Immature natural killer cell (primary cell): ENCODE results near the gene BTG1. TPM values are rescaled to one million over a fixed set of nuclear protein-coding genes. Genes with fewer than 3 reads are reported as not detected.
A peak's percentile ranks its signal among the peaks of the same experiment; 100 is the strongest.

Experiments used
- DNase-seq, 3 donors: peaks; one replicate each; pipeline ENCODE4 v3.0.0; 2022; ENCODE audit warnings: mixed read lengths in 1 of 3
- H3K27ac Mint-ChIP-seq, 6 donors: one replicate each; pipeline ENCODE4 v1.8.0; 2020; ENCODE audit warnings: mixed read lengths in 6 of 6, mild to moderate bottlenecking in 5 of 6, inconsistent platforms in 4 of 6, moderate library complexity in 3 of 6
- H3K27me3 Mint-ChIP-seq, 3 donors: one replicate each; pipeline ENCODE4 v1.8.0; 2020 to 2021; ENCODE audit warnings: low read depth in 3 of 3, mild to moderate bottlenecking in 3 of 3, mixed read lengths in 3 of 3, moderate library complexity in 3 of 3, inconsistent platforms in 1 of 3
- H3K36me3 Mint-ChIP-seq, 3 donors: one replicate each; pipeline ENCODE4 v1.8.0; 2020; ENCODE audit warnings: mixed read lengths in 3 of 3, inconsistent platforms in 2 of 3, mild to moderate bottlenecking in 2 of 3
- H3K4me1 Mint-ChIP-seq, 2 donors: one replicate each; pipeline ENCODE4 v1.8.0; 2020; ENCODE audit warnings: inconsistent platforms in 2 of 2, mild to moderate bottlenecking in 2 of 2, mixed read lengths in 2 of 2, moderate library complexity in 1 of 2
- H3K4me3 Mint-ChIP-seq, 5 donors: one replicate each; pipeline ENCODE4 v1.8.0; 2020; ENCODE audit warnings: mild to moderate bottlenecking in 5 of 5, mixed read lengths in 5 of 5, inconsistent platforms in 3 of 5, moderate library complexity in 3 of 5
- H3K9me3 Mint-ChIP-seq, 6 donors: one replicate each; pipeline ENCODE4 v1.8.0; 2020; ENCODE audit warnings: mild to moderate bottlenecking in 6 of 6, mixed read lengths in 6 of 6, inconsistent platforms in 4 of 6, moderate library complexity in 3 of 6
- polyA plus RNA-seq, 3 donors: library from polyadenylated mRNA; unstranded; fragments of 300-500 nt; fragmentation: Illumina TruSeq; gene quantifications; one replicate each; pipeline ENCODE4 v1.2.3, GENCODE V29; 2021

Gene BTG1
- polyA plus RNA-seq, 3 donors from 2014 or later: 156 to 489 (median 487) TPM

DNA sequence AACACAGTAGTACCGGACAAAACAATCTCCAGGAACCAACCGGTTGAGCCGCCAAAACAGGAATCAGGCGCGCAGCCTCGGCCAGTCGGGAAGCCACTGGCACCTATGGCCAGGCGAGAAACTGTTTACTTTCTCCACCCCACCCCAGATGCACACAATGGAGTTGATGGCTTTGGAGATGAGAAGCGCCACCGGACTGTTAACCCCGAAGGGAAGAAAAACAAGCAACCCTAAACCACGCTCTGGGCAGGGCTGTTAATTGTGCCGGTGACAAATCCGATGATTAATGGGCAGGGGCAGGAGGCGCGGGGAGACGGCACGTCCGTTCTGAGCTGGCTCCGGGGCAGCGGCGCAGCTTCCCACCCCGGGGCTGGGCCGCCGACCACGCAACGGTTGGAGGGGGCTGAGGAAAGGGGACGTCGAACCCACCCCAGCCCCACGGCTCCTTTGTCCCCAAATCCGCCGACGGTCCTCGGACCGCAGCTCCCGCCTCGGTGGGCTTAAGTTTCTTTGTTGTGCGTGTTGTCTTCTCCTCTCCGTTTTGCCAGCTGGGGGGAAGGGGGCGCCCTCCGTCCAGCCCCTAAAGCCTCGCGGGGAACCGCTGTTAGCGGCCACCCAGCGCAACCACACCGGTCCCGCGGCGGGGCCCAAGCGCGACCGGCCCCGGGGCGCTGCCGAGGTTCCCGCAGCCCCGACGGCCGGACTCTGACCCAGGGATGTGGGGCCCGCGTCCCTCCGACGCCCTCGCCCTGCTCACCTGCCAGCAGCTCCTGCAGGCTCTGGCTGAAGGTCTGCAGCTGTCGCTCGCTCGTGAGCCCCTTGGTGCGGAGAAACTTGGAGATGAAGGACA, 790 bp downstream of the BTG1 start:
- Mint-ChIP-seq H3K9me3 (peaks cover 0 to 6% (median 0%) of the 10 kb centered on the region in 6 donors), H3K27ac (peak overlapping the region; percentile 96 to 100 (median 99)), H3K4me3 (peak overlapping the region; percentile 92 to 100 (median 100)), H3K4me1 (peaks cover 38 to 57% of the 10 kb centered on the region in 2 donors), H3K27me3 (peaks cover 23 to 38% (median 36%) of the 10 kb centered on the region in 3 donors), H3K36me3 (peaks cover 48 to 60% (median 52%) of the 10 kb centered on the region in 3 donors)
- peak; percentile 66 to 80 (median 77) for DNase-seq

DNA sequence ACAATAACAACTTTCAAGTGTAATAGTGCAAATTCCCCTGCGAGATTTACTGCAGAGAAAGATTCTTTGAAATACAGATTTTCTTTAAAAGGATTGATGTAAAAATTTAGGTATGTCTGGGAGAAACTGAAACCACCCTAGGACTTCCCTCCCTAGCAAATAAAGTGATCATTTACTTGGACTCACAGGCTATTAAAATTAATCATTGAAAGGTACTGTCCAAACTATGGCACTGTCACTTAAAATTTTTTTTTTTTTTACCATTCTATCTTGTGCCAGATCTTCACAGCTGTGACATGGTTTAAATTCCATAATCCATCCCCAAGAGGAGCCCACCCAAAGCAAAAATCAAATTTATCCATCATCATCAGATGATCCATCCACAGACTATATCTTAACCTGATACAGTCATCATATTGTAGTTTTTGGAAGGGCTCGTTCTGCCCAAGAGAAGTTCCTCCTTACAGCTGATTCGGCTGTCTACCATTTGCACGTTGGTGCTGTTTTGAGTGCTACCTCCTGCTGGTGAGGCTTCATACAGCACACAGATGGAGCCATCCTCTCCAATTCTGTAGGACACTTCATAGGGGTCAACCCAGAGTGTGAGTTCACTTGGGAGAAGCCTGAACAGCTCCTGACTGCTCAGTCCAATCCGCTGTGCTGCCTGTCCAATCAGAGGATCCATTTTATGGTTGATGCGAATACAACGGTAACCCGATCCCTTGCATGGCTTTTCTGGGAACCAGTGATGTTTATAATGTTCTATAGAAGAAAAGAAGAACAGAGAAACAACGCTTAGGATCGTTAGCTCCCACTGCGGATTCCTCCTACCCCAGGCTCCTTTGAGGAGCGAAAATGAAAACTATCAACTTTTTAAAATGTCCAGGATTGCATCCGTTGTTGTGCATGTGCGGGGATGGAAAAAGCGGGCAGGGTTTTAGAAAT, 1.7 kb downstream of the BTG1 start:
- Mint-ChIP-seq H3K36me3 (peaks cover 53 to 61% (median 54%) of the 10 kb centered on the region in 3 donors), H3K27me3 (peaks cover 23 to 39% (median 36%) of the 10 kb centered on the region in 3 donors), H3K9me3 (peaks cover 0 to 6% (median 0%) of the 10 kb centered on the region in 6 donors), H3K4me1 (peaks cover 45 to 65% of the 10 kb centered on the region in 2 donors), H3K4me3 (peak overlapping the region; percentile 92 to 100 (median 100)), H3K27ac (peak overlapping the region; percentile 96 to 100 (median 99))
- DNase-seq: peak; percentile 68 to 78 (median 71)

DNA sequence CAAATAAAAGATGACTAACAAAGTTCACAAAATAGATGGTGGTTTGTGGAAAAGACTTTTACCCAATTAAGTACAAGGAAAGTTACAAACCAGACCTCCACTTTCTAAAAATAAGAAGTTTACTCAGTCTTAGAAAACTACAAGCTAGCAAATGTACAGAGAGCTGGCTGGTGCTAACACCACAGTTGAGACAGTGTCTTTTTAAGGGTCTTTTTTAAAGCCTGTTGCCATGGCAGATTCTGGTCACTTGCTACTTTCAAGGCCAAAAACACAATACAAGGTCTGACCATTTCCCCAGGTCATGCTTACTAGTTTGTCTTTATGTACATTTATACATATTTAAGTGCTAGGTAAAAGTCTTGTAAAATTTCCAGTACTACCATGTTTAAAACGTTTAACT, 2.4 kb downstream of the BTG1 start:
- Mint-ChIP-seq H3K4me1 (peaks cover 49 to 66% of the 10 kb centered on the region in 2 donors), H3K27me3 (peaks cover 23 to 42% (median 39%) of the 10 kb centered on the region in 3 donors), H3K27ac (peak overlapping the region; percentile 96 to 100 (median 99)), H3K36me3 (peaks cover 50 to 59% (median 52%) of the 10 kb centered on the region in 3 donors), H3K4me3 (peak overlapping the region; percentile 92 to 100 (median 100)), H3K9me3 (peaks cover 0 to 6% (median 0%) of the 10 kb centered on the region in 6 donors)
- no peak for DNase-seq

DNA sequence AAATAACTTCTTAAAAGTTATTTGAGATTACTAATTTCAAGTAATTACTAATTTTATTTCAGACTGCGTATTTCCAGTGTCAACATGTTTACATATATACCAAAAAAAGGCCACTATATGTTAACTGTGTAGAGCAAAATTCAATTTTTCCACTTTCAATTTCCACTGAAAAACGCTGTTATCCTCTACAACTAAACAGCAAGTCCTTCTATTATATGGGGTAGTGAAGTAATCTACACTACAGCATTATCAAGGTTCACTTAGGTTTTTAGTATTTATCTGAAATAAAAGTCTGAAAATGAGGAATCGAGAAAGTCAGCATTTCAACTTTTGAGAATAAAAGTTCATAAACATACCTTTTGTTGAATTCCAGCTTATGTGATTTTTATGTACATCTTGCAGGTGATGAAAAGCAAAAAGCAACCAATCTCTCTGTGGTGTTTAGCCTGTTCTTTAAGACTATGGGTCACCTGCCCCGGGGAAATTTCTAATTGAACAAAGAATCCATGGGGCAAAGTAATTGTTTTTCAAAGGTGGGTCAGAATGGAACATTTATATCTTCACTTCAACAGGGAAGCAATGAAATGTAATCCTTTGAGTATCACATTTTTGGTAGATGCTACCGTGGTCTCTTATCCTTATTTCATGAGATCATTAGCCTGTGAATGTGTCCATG, 3.3 kb downstream of the BTG1 start:
- Mint-ChIP-seq H3K27me3 (peaks cover 23 to 42% (median 39%) of the 10 kb centered on the region in 3 donors), H3K4me3 (peak overlapping the region; percentile 92 to 100 (median 100)), H3K4me1 (peaks cover 54 to 70% of the 10 kb centered on the region in 2 donors), H3K27ac (peak overlapping the region; percentile 96 to 100 (median 99)), H3K9me3 (peaks cover 0 to 6% (median 0%) of the 10 kb centered on the region in 6 donors), H3K36me3 (peaks cover 50 to 63% (median 52%) of the 10 kb centered on the region in 3 donors)
- no peak for DNase-seq

DNA sequence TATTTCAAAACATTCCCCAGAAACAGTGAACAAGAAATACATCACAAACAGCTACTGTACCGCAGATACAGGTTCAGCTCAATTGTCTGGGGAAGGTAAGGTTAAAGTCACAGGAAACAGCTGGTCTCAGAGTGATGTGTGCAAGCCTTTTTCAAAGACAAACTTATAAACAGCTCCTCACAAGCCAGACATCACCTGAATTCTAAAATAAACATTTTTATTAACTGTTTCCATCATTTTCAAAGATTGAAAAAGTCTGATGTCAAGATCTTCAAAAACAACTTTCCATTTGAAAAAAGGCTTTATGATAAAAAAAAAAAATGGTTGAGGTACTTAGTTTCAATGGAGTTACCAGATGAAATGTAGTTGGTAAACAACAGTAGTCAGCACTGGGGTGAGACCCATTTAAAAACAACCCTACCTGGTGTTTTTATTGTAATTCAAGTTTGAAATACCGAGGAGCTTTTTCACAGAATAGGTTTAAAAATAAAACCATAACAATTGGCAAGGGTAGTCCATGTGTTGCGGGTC, 4.0 kb downstream of the BTG1 start:
- peak overlapping the region; percentile 92 to 100 (median 100) for H3K4me3 Mint-ChIP-seq
- peak in 1 of 3 donors; percentile 56 for DNase-seq
- H3K36me3 Mint-ChIP-seq: peaks cover 50 to 63% (median 52%) of the 10 kb centered on the region in 3 donors
- H3K27me3 Mint-ChIP-seq: peaks cover 20 to 42% (median 39%) of the 10 kb centered on the region in 3 donors
- H3K4me1 Mint-ChIP-seq: peaks cover 56 to 70% of the 10 kb centered on the region in 2 donors
- peak overlapping the region; percentile 96 to 100 (median 99) for H3K27ac Mint-ChIP-seq
- H3K9me3 Mint-ChIP-seq: peaks cover 0 to 6% (median 0%) of the 10 kb centered on the region in 6 donors

DNA sequence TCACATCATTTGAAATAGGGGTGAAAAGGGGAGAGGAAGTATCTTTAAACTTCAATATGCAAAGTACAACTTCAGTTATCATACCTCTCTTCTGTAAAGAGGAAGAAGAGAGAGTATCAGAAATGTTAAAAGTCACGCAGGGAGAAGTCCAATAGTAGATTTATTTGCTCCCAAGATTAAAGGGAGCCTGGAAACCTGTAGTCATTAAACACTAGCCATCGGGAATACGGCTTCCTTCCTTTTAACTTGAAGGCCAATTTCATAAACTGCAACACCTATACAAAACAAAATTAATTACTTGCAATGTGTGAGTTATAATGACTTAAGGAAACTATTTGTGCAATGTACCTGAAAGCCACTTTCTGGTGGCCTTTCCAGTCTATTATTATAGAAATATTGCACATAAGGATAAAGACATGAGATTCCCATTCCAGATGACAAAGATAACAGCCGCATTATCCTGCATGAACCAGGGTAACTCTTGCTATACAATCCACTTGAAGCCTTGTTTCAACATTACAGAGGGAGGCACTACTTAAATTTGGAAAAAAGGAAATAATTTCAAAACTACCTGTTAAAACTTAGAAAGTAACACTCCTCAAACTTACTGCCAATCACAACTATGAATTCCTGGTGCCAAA, 4.6 kb downstream of the BTG1 start:
- Mint-ChIP-seq H3K4me3 (peak overlapping the region; percentile 92 to 100 (median 100)), H3K4me1 (peaks cover 57 to 70% of the 10 kb centered on the region in 2 donors), H3K27ac (peak overlapping the region; percentile 96 to 100 (median 99)), H3K36me3 (peaks cover 53 to 70% (median 56%) of the 10 kb centered on the region in 3 donors), H3K9me3 (peaks cover 0 to 6% (median 0%) of the 10 kb centered on the region in 6 donors), H3K27me3 (peaks cover 20 to 41% (median 37%) of the 10 kb centered on the region in 3 donors)
- DNase-seq: no peak

DNA sequence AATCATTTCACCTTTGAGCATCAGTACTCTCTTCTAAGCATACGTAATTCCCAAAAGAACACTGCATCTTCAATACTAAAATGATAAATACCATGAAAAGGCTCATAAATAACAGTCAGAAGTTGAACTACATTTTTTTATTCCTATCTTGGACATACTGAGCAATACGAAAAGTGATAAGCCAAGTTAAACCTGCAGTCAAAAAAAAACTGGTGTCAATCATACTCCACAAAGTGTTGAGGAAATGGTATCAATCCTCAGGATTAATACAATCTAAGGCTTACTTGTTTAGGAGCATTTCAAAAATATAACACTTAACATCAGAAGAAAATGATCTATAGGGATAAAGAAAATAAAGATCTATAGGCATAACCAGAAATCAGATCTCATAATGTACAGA, 5.5 kb downstream of the BTG1 start:
- peaks cover 0 to 4% (median 0%) of the 10 kb centered on the region in 6 donors for H3K9me3 Mint-ChIP-seq
- H3K4me3 Mint-ChIP-seq: peak overlapping the region; percentile 92 to 100 (median 100)
- H3K4me1 Mint-ChIP-seq: peaks cover 64 to 78% of the 10 kb centered on the region in 2 donors
- no peak for DNase-seq
- H3K27me3 Mint-ChIP-seq: peaks cover 14 to 36% (median 28%) of the 10 kb centered on the region in 3 donors
- peaks cover 53 to 69% (median 56%) of the 10 kb centered on the region in 3 donors for H3K36me3 Mint-ChIP-seq
- peak overlapping the region; percentile 87 to 100 (median 98) for H3K27ac Mint-ChIP-seq

DNA sequence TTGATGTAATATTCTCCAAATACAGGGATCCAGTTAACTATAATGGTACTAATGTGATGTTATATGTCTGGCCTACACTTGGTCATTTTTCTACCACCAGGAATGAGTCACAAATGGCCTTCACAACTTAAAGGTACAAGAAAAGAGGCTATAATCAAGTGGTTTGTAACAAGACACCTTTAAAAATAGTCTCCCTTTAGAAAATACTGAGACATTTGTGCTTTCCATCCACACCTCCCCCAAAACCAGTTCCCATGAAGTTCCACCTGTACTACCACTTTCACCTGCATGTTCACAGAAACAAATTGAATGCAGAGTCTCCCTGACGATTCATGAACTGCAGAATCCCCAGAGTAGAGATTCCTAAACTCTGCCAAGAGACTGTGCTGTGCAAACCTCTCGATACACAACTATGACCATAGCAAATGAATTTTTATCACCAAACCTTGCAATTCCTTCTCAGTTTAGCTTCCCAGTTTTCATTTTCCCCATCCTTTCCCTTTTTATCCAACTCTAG, 6.0 kb downstream of the BTG1 start:
- Mint-ChIP-seq H3K4me1 (peaks cover 69 to 83% of the 10 kb centered on the region in 2 donors), H3K27me3 (peaks cover 10 to 33% (median 25%) of the 10 kb centered on the region in 3 donors), H3K27ac (peak overlapping the region; percentile 87 to 100 (median 98)), H3K36me3 (peaks cover 53 to 69% (median 56%) of the 10 kb centered on the region in 3 donors), H3K4me3 (peak overlapping the region; percentile 92 to 100 (median 100)), H3K9me3 (peaks cover 0 to 4% (median 0%) of the 10 kb centered on the region in 6 donors)
- DNase-seq: no peak

DNA sequence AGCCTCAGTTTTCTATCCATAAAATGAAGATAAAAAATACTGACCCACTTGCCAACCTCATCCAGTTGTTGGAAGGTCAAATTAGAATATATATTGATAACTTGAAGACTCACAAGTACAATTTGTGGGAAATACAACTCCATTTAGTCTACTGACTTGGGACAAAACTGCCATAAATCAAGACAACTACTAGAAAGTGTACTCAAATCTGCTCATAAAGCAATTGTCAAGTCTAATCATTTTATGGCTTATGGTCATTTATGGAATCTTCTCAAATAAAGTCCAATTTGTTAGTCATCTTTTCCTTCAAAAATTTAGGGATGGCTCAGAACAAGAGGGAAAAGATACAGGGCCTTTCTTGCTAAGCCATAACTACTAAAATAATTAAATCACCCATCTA, 7.0 kb downstream of the BTG1 start:
- Mint-ChIP-seq H3K9me3 (no peaks in the 10 kb centered on the region), H3K4me3 (peak overlapping the region; percentile 92 to 100 (median 100)), H3K27me3 (peaks cover under 1 to 24% (median 17%) of the 10 kb centered on the region in 3 donors), H3K4me1 (peaks cover 76 to 88% of the 10 kb centered on the region in 2 donors), H3K36me3 (peaks cover 43 to 58% (median 47%) of the 10 kb centered on the region in 3 donors), H3K27ac (peak overlapping the region; percentile 57 to 100 (median 86))
- DNase-seq: no peak

DNA sequence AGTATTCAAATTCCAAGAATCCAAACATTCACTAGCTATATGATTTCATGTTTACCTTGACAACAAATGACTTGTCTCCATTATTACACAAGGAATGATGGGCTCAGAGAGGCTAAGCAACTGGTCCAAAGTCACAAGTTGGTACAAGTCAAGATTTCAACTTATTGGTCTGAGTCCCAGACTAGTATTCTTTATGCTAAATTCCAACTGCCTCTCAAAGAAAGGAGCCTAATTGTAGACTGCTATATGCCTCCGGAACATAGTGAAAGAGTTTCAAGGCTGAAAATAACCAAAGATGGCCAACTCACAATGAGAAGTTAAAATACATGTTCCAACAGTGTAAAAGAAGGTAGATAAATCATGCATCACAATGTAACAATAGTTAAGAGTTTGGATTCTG, 7.5 kb downstream of the BTG1 start:
- peaks cover 80 to 88% of the 10 kb centered on the region in 2 donors for H3K4me1 Mint-ChIP-seq
- H3K27me3 Mint-ChIP-seq: peaks cover 0 to 23% (median 13%) of the 10 kb centered on the region in 3 donors
- H3K4me3 Mint-ChIP-seq: peak overlapping the region; percentile 92 to 100 (median 100)
- peaks cover 38 to 54% (median 43%) of the 10 kb centered on the region in 3 donors for H3K36me3 Mint-ChIP-seq
- peak overlapping the region; percentile 57 to 100 (median 81) for H3K27ac Mint-ChIP-seq
- H3K9me3 Mint-ChIP-seq: no peaks in the 10 kb centered on the region
- DNase-seq: no peak

DNA sequence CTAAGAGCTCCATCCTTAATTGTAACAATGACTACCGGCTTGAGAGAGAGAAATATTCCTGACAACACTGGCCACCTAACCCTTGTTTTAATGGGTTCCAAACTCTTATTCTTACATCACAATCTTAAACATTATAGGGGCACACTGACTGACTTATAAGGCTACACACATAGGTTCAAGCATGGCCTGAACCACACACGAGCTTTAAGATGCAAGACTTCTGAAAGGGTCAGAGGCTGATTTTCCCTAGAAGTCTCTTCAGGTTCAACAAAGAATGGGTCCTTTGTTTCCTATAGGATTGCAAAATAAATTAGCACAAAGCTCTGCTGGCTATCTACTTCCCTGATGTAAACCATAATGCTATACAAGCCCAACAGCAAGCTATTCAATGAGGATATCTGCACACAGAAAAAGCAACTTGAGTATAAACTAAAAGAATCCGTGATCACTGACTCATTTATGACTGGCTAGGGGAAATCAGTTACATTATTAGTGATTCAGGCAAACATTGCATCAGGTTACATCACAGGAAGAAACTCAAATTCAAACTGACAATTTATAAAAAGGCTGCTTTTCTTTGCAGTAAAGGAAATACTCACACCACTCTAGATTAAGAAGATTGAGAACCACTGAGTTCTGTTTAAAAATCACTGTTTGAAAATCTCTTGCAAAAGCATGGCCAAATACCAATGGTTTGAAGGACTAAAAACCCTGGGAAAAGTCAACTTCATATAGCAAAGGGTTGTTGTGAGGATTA, 8.5 kb downstream of the BTG1 start:
- DNase-seq: no peak
- Mint-ChIP-seq H3K36me3 (peaks cover 28 to 44% (median 33%) of the 10 kb centered on the region in 3 donors), H3K4me3 (peak overlapping the region; percentile 92 to 100 (median 100))

More for the DNA sequence above, 8.5 kb downstream of the BTG1 start:
- no peaks in the 10 kb centered on the region for H3K9me3 Mint-ChIP-seq
- H3K4me1 Mint-ChIP-seq: peaks cover 86 to 88% of the 10 kb centered on the region in 2 donors
- H3K27me3 Mint-ChIP-seq: peaks cover 0 to 16% (median 9%) of the 10 kb centered on the region in 3 donors
- H3K27ac Mint-ChIP-seq: peak overlapping the region; percentile 57 to 100 (median 81)
